ENCODE data around the gene LRIT2. TPM values are rescaled to one million over a fixed set of nuclear protein-coding genes. Genes with fewer than 3 reads are reported as not detected.

Gene LRIT2
- total and polyA plus RNA-seq, 9 of the 15 experiments (the other 6 are each of a cell fraction or from before 2014, with no cell fraction given): not detected

DNA sequence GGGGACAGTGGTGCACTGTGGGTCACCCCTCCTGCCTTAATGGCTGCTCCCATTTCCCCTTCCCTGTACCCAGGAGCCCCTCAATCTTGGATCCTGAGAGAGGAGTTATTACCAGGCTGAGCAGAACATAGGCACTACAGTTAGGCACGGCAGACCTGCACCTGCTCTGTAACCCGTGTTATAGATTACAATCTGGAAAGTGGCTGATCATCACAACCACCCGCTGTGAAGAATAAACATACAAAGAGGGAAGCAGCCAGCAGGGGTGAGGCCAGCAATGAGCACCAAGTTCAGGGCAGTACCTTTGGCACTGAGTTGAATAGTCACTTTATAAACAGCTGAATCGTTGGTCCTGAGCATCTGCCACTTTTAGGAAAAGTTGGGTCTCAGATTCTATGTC lies 29.3 kb downstream of the LRIT2 start:
- no peaks in the 10 kb centered on the region for H3K36me3 ChIP-seq (ENCODE audit: control insufficient read depth, insufficient read depth, low read length)
- WGBS (ENCODE audit: insufficient coverage, low coverage, missing lambda C conversion rate): 0% methylated on average over 4 of the region's 4 CpGs
- DNase-seq (ENCODE audit: extremely low read depth in 1 of 4, low spot score in 3 of 4): no peak
- no peaks in the 10 kb centered on the region for H3K9me3 ChIP-seq (replicated peaks; ENCODE audit: control insufficient read depth, insufficient read depth, low read depth, low read length)
- no peak overlapping the region for H3K9ac ChIP-seq (ENCODE audit: insufficient read depth in 1 of 2, low read depth in 2 of 2, low read length in 2 of 2)
- TF ChIP-seq ZZZ3 (IDR thresholded peaks at IDR 0.05) (no peak), FOXA3 (CRISPR knock-in tag; conservative IDR thresholded peaks at IDR 0.05 in 1 of 2, IDR thresholded peaks at IDR 0.05 in 1 of 2) (peak in 1 of 2 experiments; percentile 29; a peak in 1 of 4 replicates)
- H4K20me1 ChIP-seq (replicated peaks; ENCODE audit: control insufficient read depth, insufficient read depth, low read length): peaks cover 6% of the 10 kb centered on the region; the same call in 1 of the 2 replicates
- ChIA-PET CTCF (ENCODE audit: low intra/inter-chr PET ratio) (no interaction called here), POLR2A (no interaction called here)
- FAIRE-seq: no peak
- in situ Hi-C loops (cut with MboI) (no loop called here), intact Hi-C loops (cut with micrococcal nuclease) (no loop called here)
- no peak for ATAC-seq
- H3K79me2 ChIP-seq (ENCODE audit: control insufficient read depth, insufficient read depth, low read length): no peaks in the 10 kb centered on the region
- no peak overlapping the region for H3K27ac ChIP-seq (ENCODE audit: extremely low read depth, low read depth, low read length)
- no TSS peak for BruUV-seq (replicated peaks)
- peaks cover 38 to 73% of the 10 kb centered on the region in 2 experiments for H3K27me3 ChIP-seq (ENCODE audit: control insufficient read depth in 2 of 2, insufficient read depth in 2 of 2, low read length in 2 of 2)
- H3K4me3 ChIP-seq: no peak overlapping the region
- no peak overlapping the region for H2AFZ ChIP-seq (ENCODE audit: low read depth, low read length)
- H3K4me1 ChIP-seq (replicated peaks in 1 of 2; ENCODE audit: control insufficient read depth in 2 of 2, insufficient read depth in 2 of 2, low read length in 2 of 2): peaks cover 7 to 23% of the 10 kb centered on the region in 2 experiments; a peak in 4 of 5 replicates
- H3K9me1 ChIP-seq (ENCODE audit: control insufficient read depth, insufficient read depth, low read length): no peaks in the 10 kb centered on the region
- no peak overlapping the region for H3K4me2 ChIP-seq (ENCODE audit: insufficient read depth, low read length)

DNA sequence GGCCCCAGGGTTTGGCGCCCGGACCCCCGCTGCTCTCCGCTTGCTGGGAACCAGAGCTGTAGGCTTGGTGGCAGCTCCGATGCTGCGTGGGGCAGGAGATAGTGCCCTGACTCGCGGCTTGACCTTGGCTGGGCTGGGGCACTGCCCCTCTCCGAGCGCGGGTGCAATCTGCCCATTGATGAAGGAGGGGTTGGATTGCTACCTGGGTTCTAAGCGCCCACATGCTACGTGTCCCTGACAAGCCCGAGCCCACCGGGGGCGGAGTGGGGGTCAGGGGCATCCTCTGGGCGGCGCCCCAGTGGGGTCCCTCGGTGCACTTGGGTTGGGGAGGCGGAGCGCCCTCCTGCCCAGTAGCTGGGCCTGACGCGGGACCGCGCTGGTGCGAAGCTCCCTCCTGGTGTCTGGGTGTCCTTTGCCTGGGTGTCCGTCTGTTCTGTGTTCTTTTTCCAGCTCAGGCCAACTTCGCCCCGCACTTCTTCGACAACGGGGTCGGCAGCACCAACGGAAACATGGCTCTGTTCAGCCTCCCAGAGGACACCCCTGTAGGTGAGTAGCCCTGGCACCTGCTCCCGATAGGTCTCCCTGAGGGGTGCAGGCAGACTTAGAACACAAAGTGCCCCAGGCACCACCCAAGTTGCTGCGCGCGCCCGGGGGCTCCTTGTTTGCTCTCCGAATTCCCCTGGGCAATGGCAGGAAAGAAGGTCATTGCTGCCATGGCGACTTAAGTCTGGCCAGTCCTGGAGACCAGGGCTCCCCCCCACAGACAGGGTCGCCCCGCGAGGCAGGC lies 30.1 kb downstream of the LRIT2 start:
- no peak for ATAC-seq
- FAIRE-seq: no peak
- H3K9me3 ChIP-seq (replicated peaks; ENCODE audit: control insufficient read depth, insufficient read depth, low read depth, low read length): no peaks in the 10 kb centered on the region
- TF ChIP-seq POLR2G (IDR thresholded peaks at IDR 0.05; ENCODE audit: low read depth, low read length): no peak
- TF ChIP-seq, protein P1, sequence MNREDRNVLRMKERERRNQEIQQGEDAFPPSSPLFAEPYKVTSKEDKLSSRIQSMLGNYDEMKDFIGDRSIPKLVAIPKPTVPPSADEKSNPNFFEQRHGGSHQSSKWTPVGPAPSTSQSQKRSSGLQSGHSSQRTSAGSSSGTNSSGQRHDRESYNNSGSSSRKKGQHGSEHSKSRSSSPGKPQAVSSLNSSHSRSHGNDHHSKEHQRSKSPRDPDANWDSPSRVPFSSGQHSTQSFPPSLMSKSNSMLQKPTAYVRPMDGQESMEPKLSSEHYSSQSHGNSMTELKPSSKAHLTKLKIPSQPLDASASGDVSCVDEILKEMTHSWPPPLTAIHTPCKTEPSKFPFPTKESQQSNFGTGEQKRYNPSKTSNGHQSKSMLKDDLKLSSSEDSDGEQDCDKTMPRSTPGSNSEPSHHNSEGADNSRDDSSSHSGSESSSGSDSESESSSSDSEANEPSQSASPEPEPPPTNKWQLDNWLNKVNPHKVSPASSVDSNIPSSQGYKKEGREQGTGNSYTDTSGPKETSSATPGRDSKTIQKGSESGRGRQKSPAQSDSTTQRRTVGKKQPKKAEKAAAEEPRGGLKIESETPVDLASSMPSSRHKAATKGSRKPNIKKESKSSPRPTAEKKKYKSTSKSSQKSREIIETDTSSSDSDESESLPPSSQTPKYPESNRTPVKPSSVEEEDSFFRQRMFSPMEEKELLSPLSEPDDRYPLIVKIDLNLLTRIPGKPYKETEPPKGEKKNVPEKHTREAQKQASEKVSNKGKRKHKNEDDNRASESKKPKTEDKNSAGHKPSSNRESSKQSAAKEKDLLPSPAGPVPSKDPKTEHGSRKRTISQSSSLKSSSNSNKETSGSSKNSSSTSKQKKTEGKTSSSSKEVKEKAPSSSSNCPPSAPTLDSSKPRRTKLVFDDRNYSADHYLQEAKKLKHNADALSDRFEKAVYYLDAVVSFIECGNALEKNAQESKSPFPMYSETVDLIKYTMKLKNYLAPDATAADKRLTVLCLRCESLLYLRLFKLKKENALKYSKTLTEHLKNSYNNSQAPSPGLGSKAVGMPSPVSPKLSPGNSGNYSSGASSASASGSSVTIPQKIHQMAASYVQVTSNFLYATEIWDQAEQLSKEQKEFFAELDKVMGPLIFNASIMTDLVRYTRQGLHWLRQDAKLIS (CRISPR knock-in tag; IDR thresholded peaks at IDR 0.05): no peak
- no peak for TF ChIP-seq PURB (CRISPR knock-in tag; IDR thresholded peaks at IDR 0.05; ENCODE audit: low read depth)
- TF ChIP-seq HDAC6 (IDR thresholded peaks at IDR 0.05; ENCODE audit: low read depth, low read length): no peak
- no peak for TF ChIP-seq XRCC4 (IDR thresholded peaks at IDR 0.05; ENCODE audit: extremely low read depth, insufficient read depth, insufficient read length)
- no peaks in the 10 kb centered on the region for H3K36me3 ChIP-seq (ENCODE audit: control insufficient read depth, insufficient read depth, low read length)
- POLR2A ChIA-PET: interaction anchor here (0.7 kb wide), 1 partner anchor 13 kb away, joined by 3 read pairs; no protein-coding TSS in a partner anchor
- peaks cover 0 to 16% of the 10 kb centered on the region in 2 experiments; a peak in 3 of 5 replicates for H3K4me1 ChIP-seq (replicated peaks in 1 of 2; ENCODE audit: control insufficient read depth in 2 of 2, insufficient read depth in 2 of 2, low read length in 2 of 2)
- intact Hi-C loops (cut with micrococcal nuclease) (no loop called here), in situ Hi-C loops (cut with MboI) (no loop called here)
- H4K20me1 ChIP-seq (replicated peaks; ENCODE audit: control insufficient read depth, insufficient read depth, low read length): peaks cover 6% of the 10 kb centered on the region; the same call in 1 of the 2 replicates
- H3K9ac ChIP-seq (ENCODE audit: insufficient read depth in 1 of 2, low read depth in 2 of 2, low read length in 2 of 2): peak overlapping the region in 1 of 2 experiments; percentile 84; a peak in 2 of 4 replicates
- BruUV-seq (replicated peaks): no TSS peak
- no peaks in the 10 kb centered on the region for H3K79me2 ChIP-seq (ENCODE audit: control insufficient read depth, insufficient read depth, low read length)
- no peak overlapping the region for H3K4me2 ChIP-seq (ENCODE audit: insufficient read depth, low read length)
- no peaks in the 10 kb centered on the region for H3K9me1 ChIP-seq (ENCODE audit: control insufficient read depth, insufficient read depth, low read length)
- H3K4me3 ChIP-seq: peak overlapping the region; percentile 34; the same call in 1 of the 2 replicates
- WGBS (ENCODE audit: insufficient coverage, low coverage, missing lambda C conversion rate): 37% methylated on average over 43 of the region's 43 CpGs
- peaks cover 38 to 81% of the 10 kb centered on the region in 2 experiments for H3K27me3 ChIP-seq (ENCODE audit: control insufficient read depth in 2 of 2, insufficient read depth in 2 of 2, low read length in 2 of 2)
- CTCF ChIA-PET (ENCODE audit: low intra/inter-chr PET ratio): no interaction called here
- H2AFZ ChIP-seq (ENCODE audit: low read depth, low read length): no peak overlapping the region
- DNase-seq (ENCODE audit: extremely low read depth in 1 of 4, low spot score in 3 of 4): no peak
- H3K27ac ChIP-seq (ENCODE audit: extremely low read depth, low read depth, low read length): no peak overlapping the region

Data from K562 (cell line).